Endothelial cell of umbilical vein (primary cell): ENCODE measurements around the gene XYLT1. TPM values are rescaled to one million over a fixed set of nuclear protein-coding genes. Genes with fewer than 3 reads are reported as not detected.

Source experiments
- BruUV-seq: library from RNA; stranded (reverse); fragments of 400-500 nt; replicated peaks from 2 replicates; lab custom pipeline; 2021; lab: Mats Ljungman, UMichigan
- CTCF ChIA-PET: fragments of 300-600, 350-600 bp; sonication (Branson Sonifier 250); formaldehyde crosslinking; loops from one replicate; lab custom pipeline; 2021; ENCODE audit warnings: antibody characterized with exemption, inconsistent platforms; lab: Charles Lee
- POLR2A ChIA-PET: fragments of 300-600, 350-600 bp; sonication (Branson Sonifier 250); formaldehyde crosslinking; loops from one replicate; lab custom pipeline; 2021; ENCODE audit warnings: antibody characterized with exemption, inconsistent platforms; lab: Charles Lee
- DNase-seq: peaks from one replicate; pipeline ENCODE4 v3.0.0-alpha.2; 2011; ENCODE audit warnings: low read depth, low spot score
- FAIRE-seq: peaks from 2 replicates; lab custom pipeline; 2011; peaks lifted over from hg19 to GRCh38; lab: Jason Lieb, UNC
- H2AFZ ChIP-seq: 2 replicates; pipeline ENCODE4 v1.6.0; 2012; ENCODE audit warnings: low read depth, low read length, control low read depth, inconsistent platforms
- H3K27ac ChIP-seq: 2 replicates; pipeline ENCODE4 v1.5.1; 2011; ENCODE audit warnings: low read depth, mild to moderate bottlenecking, control low read depth, low read length, moderate library complexity; ENCODE audit not compliant: insufficient read depth
- H3K27me3 ChIP-seq, 2 experiments: 2 replicates each; pipeline versions ENCODE4 v1.6.0 to v1.6.1; 2011; ENCODE audit warnings: low read length in 2 of 2, mixed read lengths in 1 of 2; ENCODE audit not compliant: control insufficient read depth in 2 of 2, insufficient read depth in 2 of 2
- H3K36me3 ChIP-seq, 2 experiments: 2 replicates in 1 of 2; 3 replicates in 1 of 2; pipeline ENCODE4 v1.5.1; 2011; ENCODE audit warnings: low read length in 2 of 2, mild to moderate bottlenecking in 1 of 2, moderate library complexity in 1 of 2; ENCODE audit not compliant: control insufficient read depth in 2 of 2, insufficient read depth in 2 of 2; ENCODE audit errors: extremely low read depth in 1 of 2
- H3K4me1 ChIP-seq: 3 replicates; pipeline ENCODE4 v1.5.1; 2011; ENCODE audit warnings: mild to moderate bottlenecking, low read length; ENCODE audit not compliant: control insufficient read depth, insufficient read depth; ENCODE audit errors: extremely low read depth
- H3K4me2 ChIP-seq: 2 replicates; pipeline ENCODE4 v1.6.1; 2011; ENCODE audit warnings: low read length, control low read depth, mixed read lengths; ENCODE audit not compliant: insufficient read depth
- H3K4me3 ChIP-seq, 3 experiments: fragments of 200-600 bp in 1 of 3; sonication (generic), shearing (Covaris generic) in 1 of 3; replicated peaks in 1 of 3; 2 replicates each; pipeline ENCODE4 v1.5.1; 2011 to 2016; ENCODE audit warnings: control low read depth in 3 of 3, low read length in 3 of 3, mild to moderate bottlenecking in 2 of 3, inconsistent platforms in 1 of 3, low read depth in 1 of 3, moderate library complexity in 1 of 3; ENCODE audit not compliant: insufficient read depth in 1 of 3
- H3K79me2 ChIP-seq: 2 replicates; pipeline ENCODE4 v1.6.0; 2012; ENCODE audit warnings: low read length, inconsistent platforms; ENCODE audit not compliant: control insufficient read depth, insufficient read depth
- H3K9ac ChIP-seq: replicated peaks from 2 replicates; pipeline ENCODE3; 2011; ENCODE audit warnings: low read length, control low read depth; ENCODE audit not compliant: insufficient read depth; ENCODE audit errors: extremely low read depth
- H3K9me1 ChIP-seq: replicated peaks from 3 replicates; pipeline ENCODE4 v1.6.0; 2011; ENCODE audit warnings: mild to moderate bottlenecking, low read length; ENCODE audit not compliant: control insufficient read depth, insufficient read depth; ENCODE audit errors: extremely low read depth
- H3K9me3 ChIP-seq: replicated peaks from 2 replicates; pipeline ENCODE4 v1.5.1; 2012; ENCODE audit warnings: low read length, inconsistent platforms; ENCODE audit not compliant: control insufficient read depth, insufficient read depth
- H4K20me1 ChIP-seq: replicated peaks from 2 replicates; pipeline ENCODE3; 2011; ENCODE audit warnings: mild to moderate bottlenecking, low read length; ENCODE audit not compliant: control insufficient read depth, insufficient read depth; ENCODE audit errors: extremely low read depth
- EZH2 ChIP-seq: IDR thresholded peaks from 2 replicates; pipeline ENCODE4 v1.6.1; 2012; ENCODE audit warnings: borderline replicate concordance, low read depth, mild to moderate bottlenecking, moderate library complexity, low read length, inconsistent platforms; ENCODE audit not compliant: severe bottlenecking
- FOS ChIP-seq: IDR thresholded peaks from 2 replicates; pipeline ENCODE4 v1.6.1; 2011; ENCODE audit warnings: mild to moderate bottlenecking, low read length, moderate library complexity, borderline replicate concordance; ENCODE audit not compliant: insufficient read depth
- GATA2 ChIP-seq: IDR thresholded peaks from 2 replicates; pipeline ENCODE4 v1.7.0; 2011; ENCODE audit warnings: low read depth, mild to moderate bottlenecking, moderate library complexity, mixed read lengths, low read length; ENCODE audit not compliant: insufficient read length, insufficient read depth
- JUN ChIP-seq: IDR thresholded peaks from 2 replicates; pipeline ENCODE4 v1.6.1; 2011; ENCODE audit warnings: borderline replicate concordance, low read depth; ENCODE audit not compliant: insufficient read length, insufficient read depth
- MYC ChIP-seq: IDR thresholded peaks from one replicate; pipeline ENCODE4 v1.6.1; 2011; ENCODE audit warnings: mild to moderate bottlenecking, low read depth, low read length
- POLR2A ChIP-seq: IDR thresholded peaks from 2 replicates; pipeline ENCODE4 v1.6.1; 2012; ENCODE audit warnings: low read depth, mild to moderate bottlenecking, control low read depth, low read length
- POLR2AphosphoS5 ChIP-seq: IDR thresholded peaks from 2 replicates; pipeline ENCODE4 v1.6.1; 2012; ENCODE audit warnings: low read depth, mild to moderate bottlenecking, control low read depth, low read length, moderate library complexity; ENCODE audit not compliant: insufficient read depth
- dilution Hi-C: fragments of 300-500 bp; cut with MboI; formaldehyde crosslinking; loops from one replicate; pipeline ENCODE4 v1.15.0; 2019; ENCODE audit warnings: low sequenced_read_pairs; ENCODE audit not compliant: extremely low pct_ligation_motif_present
- intact Hi-C: fragments of 100-400 bp; cut with micrococcal nuclease; formaldehyde crosslinking; loops from one replicate; pipeline ENCODE4 v1.10.0; 2022
- polyA plus RNA-seq, 4 experiments: library from polyadenylated mRNA; depleted of rRNA in 3 of 4; stranded (reverse) in 3 of 4; unstranded in 1 of 4; fragments of >200 nt; gene quantifications; 2 replicates each; pipeline versions ENCODE4 v1.2.1 to v1.2.3, GENCODE V29; 2011 to 2012; ENCODE audit warnings: missing spikeins in 1 of 4
- total RNA-seq: library from RNA; stranded (reverse); gene quantifications from 2 replicates; pipeline ENCODE4 v1.2.3, GENCODE V29; 2021
- TF ChIP-seq, protein P1 (sequence below), 2 donors: IDR thresholded peaks; 1 replicate in 1 of 2; 2 replicates in 1 of 2; pipeline ENCODE4 v1.5.1; 2011; ENCODE audit warnings: low read length in 2 of 2, mild to moderate bottlenecking in 2 of 2, moderate library complexity in 2 of 2, control low read depth in 1 of 2, inconsistent platforms in 1 of 2, low read depth in 1 of 2; ENCODE audit not compliant: insufficient read depth in 1 of 2; ENCODE audit errors: extremely low read depth in 1 of 2
- TF ChIP-seq, protein P2 (sequence below): IDR thresholded peaks from 2 replicates; pipeline ENCODE4 v1.6.1; 2011; ENCODE audit not compliant: insufficient read depth, insufficient read length

Gene XYLT1
- total and polyA plus RNA-seq, 2 donors (not counting 3 experiments of a cell fraction or from before 2014, with no cell fraction given), result 0.63 to 2.9 TPM

DNA sequence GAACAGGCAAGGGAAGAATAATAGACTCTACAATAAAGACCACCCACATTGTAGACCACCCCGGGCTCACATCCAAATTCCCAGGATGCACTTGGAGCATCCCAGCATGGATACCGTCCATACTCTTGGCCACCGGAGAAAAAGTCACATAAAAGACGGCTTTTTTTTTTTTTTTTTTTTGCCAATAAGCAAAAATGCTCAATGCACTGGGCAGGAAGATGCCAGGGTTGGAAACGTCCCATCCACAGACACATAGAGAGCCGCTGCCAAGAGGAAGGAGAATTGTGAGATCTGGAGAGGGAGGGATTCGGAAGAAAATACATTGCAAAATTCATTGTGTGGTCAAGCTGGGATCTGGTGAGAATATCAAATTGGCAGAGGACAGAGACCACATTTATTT lies 286.7 kb downstream of the XYLT1 start:
- Histone ChIP-seq H3K27me3 (no peaks in the 10 kb centered on the region), H3K9ac (no peak overlapping the region), H3K36me3 (no peaks in the 10 kb centered on the region), H3K4me1 (no peaks in the 10 kb centered on the region), H2AFZ (no peak overlapping the region), H3K9me3 (peaks cover 14% of the 10 kb centered on the region), H3K9me1 (no peaks in the 10 kb centered on the region), H3K27ac (no peak overlapping the region), H3K4me3 (no peak overlapping the region), H4K20me1 (no peaks in the 10 kb centered on the region), H3K4me2 (no peak overlapping the region), H3K79me2 (no peaks in the 10 kb centered on the region)
- DNase-seq (no peak), FAIRE-seq (no peak)
- dilution Hi-C loops (no loop called here), intact Hi-C loops (no loop called here)
- CTCF ChIA-PET, result no interaction called here
- no TSS peak for BruUV-seq
- POLR2A ChIA-PET, result no interaction called here
- TF ChIP-seq MYC, result no peak
- no peak for TF ChIP-seq POLR2AphosphoS5
- TF ChIP-seq GATA2, result no peak
- TF ChIP-seq, protein P1, sequence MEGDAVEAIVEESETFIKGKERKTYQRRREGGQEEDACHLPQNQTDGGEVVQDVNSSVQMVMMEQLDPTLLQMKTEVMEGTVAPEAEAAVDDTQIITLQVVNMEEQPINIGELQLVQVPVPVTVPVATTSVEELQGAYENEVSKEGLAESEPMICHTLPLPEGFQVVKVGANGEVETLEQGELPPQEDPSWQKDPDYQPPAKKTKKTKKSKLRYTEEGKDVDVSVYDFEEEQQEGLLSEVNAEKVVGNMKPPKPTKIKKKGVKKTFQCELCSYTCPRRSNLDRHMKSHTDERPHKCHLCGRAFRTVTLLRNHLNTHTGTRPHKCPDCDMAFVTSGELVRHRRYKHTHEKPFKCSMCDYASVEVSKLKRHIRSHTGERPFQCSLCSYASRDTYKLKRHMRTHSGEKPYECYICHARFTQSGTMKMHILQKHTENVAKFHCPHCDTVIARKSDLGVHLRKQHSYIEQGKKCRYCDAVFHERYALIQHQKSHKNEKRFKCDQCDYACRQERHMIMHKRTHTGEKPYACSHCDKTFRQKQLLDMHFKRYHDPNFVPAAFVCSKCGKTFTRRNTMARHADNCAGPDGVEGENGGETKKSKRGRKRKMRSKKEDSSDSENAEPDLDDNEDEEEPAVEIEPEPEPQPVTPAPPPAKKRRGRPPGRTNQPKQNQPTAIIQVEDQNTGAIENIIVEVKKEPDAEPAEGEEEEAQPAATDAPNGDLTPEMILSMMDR (IDR thresholded peaks at IDR 0.05; ENCODE audit: extremely low read depth in 1 of 2, insufficient read depth in 1 of 2, low read depth in 1 of 2, low read length in 2 of 2), result no peak
- TF ChIP-seq POLR2A, result no peak
- TF ChIP-seq, protein P2, sequence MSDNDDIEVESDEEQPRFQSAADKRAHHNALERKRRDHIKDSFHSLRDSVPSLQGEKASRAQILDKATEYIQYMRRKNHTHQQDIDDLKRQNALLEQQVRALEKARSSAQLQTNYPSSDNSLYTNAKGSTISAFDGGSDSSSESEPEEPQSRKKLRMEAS, result no peak
- no peak for TF ChIP-seq EZH2
- no peak for TF ChIP-seq JUN
- no peak for TF ChIP-seq FOS
